NCI-H524 (cell line): ENCODE results near the gene DNAI1.

ENCODE experiments used
- DNase-seq, 2 experiments: peaks; one replicate each; lab custom pipeline; 2025; lab: John Stamatoyannopoulos, UW

DNAI1 gene

GRCh38 chr9:34541540-34541939 lies 82.9 kb downstream of the DNAI1 start:
- DNase-seq = no peak

- no peak for DNase-seq
These were observed 85.4 kb downstream of the DNAI1 start for GRCh38 chr9:34544035-34544434.

DNA sequence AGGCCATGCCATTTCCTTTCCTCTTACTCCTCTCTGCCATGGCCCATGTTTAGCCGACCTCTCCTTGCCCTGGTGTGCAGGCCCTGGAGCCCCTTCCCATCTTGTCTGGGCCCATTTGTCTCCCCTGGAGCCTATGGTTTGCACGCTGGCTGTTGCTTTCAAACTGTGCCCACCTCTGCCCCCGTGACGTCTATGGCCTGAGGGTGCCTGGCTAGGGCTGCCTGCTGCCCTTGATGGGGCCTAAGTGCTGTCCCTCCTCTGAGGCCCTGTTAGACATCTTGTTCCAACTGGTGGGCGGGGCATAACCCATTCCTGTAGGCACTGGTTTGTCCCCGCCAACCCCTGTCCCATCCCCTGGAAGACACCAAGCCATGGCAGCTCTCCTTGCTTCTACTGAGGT lies 86.9 kb downstream of the DNAI1 start:
- DNase-seq = no peak

DNA sequence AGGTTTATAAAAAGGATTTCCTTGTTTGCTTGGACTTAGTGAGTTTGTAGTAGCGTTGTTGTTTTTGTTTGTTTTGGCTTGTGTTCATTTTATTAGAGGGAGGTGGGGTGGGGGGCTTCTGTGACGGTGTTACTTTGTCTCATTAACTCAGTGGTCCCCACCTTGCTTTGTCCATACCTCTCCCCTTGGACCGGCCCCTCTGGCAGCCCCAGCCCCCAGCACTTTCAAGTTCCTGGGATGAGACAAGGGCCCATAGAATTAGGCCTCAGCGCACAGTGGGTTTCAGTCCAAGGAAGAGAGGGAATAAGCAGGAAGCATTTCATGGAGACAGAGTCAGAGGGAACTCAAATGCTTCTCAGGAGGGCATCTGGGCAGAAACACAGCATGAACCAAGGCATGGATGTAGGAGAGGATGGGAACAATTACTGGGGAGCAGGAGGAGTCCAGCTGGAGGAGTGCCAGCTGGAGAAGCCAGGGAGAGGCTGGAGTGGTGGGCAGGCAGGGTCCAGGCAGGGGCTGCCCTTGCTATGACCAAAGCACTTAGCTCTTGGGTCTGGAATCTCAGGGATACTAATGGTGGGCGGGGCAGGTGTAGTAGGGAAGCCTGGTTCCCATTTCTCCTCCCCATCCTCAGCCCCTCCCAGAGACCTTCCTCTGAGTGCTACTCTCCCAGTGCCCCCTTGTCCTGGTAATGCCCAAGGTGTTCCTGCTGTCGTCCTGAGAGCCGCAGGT lies 87.7 kb downstream of the DNAI1 start:
- DNase-seq = no peak

GRCh38 chr9:34546834-34547827 lies 88.5 kb downstream of the DNAI1 start:
- peak; percentile 53 to 71 for DNase-seq

DNA sequence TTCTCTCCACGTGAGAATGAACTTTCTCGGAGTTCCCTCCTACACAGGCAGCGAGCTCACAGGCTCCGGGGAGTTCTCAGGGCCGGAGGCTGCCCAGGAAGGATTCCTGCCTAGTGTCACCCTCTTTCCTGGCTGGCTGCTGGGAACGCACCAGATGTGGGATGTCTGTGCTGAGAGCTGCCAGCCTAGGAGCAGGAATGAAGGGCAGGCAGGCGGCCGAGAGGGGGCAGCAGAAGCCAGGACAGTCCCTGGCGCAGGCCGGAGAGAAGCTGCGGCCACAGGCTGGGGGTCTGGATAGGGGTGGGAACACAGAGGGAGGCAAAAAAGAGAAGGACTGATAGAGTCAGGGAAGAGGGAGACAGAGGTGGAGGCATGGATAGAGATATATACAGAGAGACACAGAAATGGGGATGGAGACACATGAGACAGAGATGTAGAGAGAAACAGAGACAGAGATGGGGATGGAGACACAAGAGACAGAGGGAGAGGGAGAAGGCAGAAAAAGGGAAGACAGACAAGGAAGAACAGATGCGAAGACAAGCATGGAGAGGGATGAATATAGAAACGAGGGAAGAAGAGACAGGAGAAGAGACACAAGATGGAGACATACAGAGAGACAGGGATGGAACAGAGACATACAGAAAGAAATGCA lies 89.5 kb downstream of the DNAI1 start:
- peak; percentile 57 to 67 for DNase-seq

DNA sequence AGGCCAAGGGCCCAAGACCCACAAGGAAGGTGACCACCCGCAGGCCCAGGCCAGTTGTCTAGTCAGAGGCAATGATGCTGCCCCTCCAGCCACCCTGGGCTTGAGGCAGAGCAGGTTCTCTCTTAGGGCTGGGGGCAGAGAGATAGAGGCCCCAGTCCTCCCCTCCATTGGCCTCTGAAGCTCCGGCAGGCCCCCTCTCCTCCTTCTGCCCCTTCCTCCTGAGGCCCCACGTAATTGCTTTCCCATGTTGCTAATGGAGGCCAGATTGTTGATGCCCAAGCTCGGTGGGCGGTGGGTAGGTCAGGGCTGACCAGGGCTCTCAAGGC lies 90.8 kb downstream of the DNAI1 start:
- no peak for DNase-seq

DNA sequence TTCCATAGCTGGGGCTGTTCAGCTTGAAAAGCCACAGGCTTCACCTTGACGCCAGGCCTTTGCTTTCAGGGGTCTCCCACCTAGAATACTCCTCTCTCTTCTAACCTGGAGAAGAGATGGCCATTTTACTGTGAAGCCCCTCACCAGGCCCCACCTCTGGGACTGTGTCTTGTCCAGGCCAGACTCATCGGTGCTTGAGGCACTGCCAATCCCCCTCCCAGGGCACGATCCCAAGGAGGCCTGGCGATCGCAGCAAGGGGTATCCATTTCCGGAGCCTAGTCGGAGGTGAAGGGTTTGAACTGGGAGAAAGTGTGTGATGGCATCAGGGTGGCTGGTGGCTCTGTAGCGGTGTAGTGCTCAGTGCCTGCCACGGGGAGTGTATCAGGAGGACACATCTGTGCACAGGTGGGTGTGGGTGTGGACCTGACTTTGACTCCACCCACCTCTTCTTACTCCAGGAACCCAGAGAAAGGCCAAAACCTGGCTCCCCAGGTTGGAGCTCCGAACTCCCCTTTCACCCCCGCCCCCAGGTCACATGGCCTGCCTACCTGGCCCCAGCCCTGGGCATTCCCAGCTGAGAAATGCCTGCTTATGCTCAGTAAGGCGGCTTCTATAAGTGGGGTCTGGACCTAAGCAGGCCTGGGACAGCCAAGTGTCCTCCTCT lies 91.5 kb downstream of the DNAI1 start:
- DNase-seq = no peak

GRCh38 chr9:34550681-34551270 lies 92.2 kb downstream of the DNAI1 start:
- no peak for DNase-seq

- no peak for DNase-seq
These were observed 93.4 kb downstream of the DNAI1 start for GRCh38 chr9:34551751-34552605.

GRCh38 chr9:34552606-34552981 lies 94.0 kb downstream of the DNAI1 start:
- DNase-seq = no peak

- DNase-seq = no peak
These were observed 94.4 kb downstream of the DNAI1 start for GRCh38 chr9:34552986-34553385.

- DNase-seq = no peak
These were observed 95.0 kb downstream of the DNAI1 start for GRCh38 chr9:34553511-34554021.

DNA sequence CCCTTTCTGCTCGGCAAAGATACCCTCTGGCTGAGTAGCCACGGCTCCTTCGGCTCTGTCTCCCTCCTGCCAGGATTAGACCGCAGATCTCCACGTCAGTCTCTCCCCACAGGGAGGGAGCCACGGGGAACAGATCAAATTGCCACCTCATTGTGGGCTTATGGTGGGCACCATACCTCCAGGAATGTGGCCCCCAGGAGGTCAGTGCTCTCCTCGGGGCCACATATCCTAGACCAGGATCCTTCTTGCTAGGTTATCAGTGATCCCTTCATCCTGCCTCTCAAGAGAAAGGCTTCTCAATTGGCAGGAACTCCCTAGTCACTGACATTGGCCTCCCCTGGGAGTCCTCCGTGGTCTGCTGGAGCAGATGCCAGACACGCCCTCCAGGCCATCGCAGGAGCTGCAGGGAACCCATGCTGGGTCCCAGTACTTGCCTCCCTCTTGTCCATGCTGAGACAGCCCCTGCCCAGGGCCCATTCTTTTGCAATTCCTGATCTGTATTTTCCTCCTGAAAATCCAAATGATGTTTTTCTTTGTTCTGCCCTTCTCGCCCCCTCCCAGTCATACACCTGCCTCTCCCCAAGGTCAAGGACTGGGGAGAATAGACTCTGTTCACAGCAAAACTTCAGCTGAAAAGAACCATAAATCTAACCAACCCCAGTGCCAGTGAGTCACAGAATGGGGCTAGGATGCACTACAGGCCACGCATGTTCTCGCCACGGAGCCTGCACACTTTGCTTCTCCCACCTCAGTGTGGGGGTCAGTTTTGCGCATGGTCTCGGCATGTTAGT lies 95.8 kb downstream of the DNAI1 start:
- peak; percentile 75 to 93 for DNase-seq

GRCh38 chr9:34555002-34555348 lies 96.4 kb downstream of the DNAI1 start:
- peak; percentile 29 to 68 for DNase-seq

GRCh38 chr9:34555500-34555899 lies 96.9 kb downstream of the DNAI1 start:
- DNase-seq = no peak

DNA sequence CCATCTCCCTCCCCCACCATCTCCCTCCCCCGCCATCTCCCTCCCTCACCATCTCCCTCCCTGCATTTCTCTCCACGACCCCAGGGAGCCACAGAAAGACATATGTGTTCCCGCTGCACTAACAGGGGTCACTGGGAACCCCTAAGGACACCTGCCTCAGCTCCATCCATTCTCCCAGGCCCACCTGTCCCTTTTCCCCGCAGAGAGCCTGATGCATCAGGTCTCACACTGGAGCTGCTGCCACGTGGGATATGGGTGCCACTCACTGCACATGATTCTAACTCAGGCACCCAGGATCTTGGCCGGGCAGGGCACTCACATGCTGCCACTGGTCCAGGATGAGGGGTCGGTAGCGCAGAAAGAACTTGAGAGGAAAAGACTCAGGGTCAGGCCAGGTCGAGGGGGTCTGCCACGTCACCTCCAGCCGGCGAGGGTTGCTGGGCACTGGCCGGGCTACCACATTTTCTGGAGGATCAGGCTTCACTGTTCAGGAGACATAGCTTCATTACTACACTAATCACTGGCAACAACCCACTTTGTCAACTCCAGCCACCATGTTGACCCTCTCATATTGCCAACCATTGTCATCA lies 97.4 kb downstream of the DNAI1 start:
- no peak for DNase-seq

GRCh38 chr9:34556949-34557348 lies 98.3 kb downstream of the DNAI1 start:
- no peak for DNase-seq
